HG02970 (cell line): ENCODE measurements around the gene LGR6.

Experiments used
- ATAC-seq: cut with Tn5 transposase; IDR thresholded peaks from one replicate; pipeline ENCODE4 v1.9.1; 2021; ENCODE audit warnings: mild to moderate bottlenecking, moderate library complexity, moderate number of reproducible peaks; ENCODE audit not compliant: unreplicated experiment, low FRiP score

Gene LGR6

GRCh38 chr1:202215472-202216130 lies 22.0 kb downstream of the LGR6 start:
- no peak for ATAC-seq

GRCh38 chr1:202216691-202217090 lies 23.1 kb downstream of the LGR6 start:
- no peak for ATAC-seq

- ATAC-seq, result no peak
These were observed 23.9 kb downstream of the LGR6 start for GRCh38 chr1:202217516-202217915.

GRCh38 chr1:202217951-202218350 lies 24.4 kb downstream of the LGR6 start:
- ATAC-seq, result no peak

GRCh38 chr1:202220733-202221132 lies 27.1 kb downstream of the LGR6 start:
- ATAC-seq, result no peak

GRCh38 chr1:202221911-202222909 lies 28.6 kb downstream of the LGR6 start:
- ATAC-seq, result no peak

- ATAC-seq, result no peak
These were observed 29.7 kb downstream of the LGR6 start for GRCh38 chr1:202223121-202223860.

- no peak for ATAC-seq
These were observed 30.9 kb downstream of the LGR6 start for GRCh38 chr1:202224453-202224852.

- ATAC-seq, result no peak
These were observed 31.5 kb downstream of the LGR6 start for GRCh38 chr1:202225131-202225530.

GRCh38 chr1:202227053-202227672 lies 33.6 kb downstream of the LGR6 start:
- no peak for ATAC-seq

GRCh38 chr1:202227997-202228401 lies 34.4 kb downstream of the LGR6 start:
- ATAC-seq, result no peak

- ATAC-seq, result no peak
These were observed 35.0 kb downstream of the LGR6 start for GRCh38 chr1:202228484-202229122.

- ATAC-seq, result no peak
These were observed 35.8 kb downstream of the LGR6 start for GRCh38 chr1:202229376-202229775.

- ATAC-seq, result no peak
These were observed 36.7 kb downstream of the LGR6 start for GRCh38 chr1:202230061-202230938.

- no peak for ATAC-seq
These were observed 37.5 kb downstream of the LGR6 start for GRCh38 chr1:202230939-202231645.

- ATAC-seq, result no peak
These were observed 39.6 kb downstream of the LGR6 start for GRCh38 chr1:202233171-202233570.

GRCh38 chr1:202233804-202234203 lies 40.2 kb downstream of the LGR6 start:
- ATAC-seq, result no peak

GRCh38 chr1:202234331-202235002 lies 40.9 kb downstream of the LGR6 start:
- ATAC-seq, result no peak
